Fibroblast of the aortic adventitia (primary cell): ENCODE data around the gene PILRB. TPM values are rescaled to one million over a fixed set of nuclear protein-coding genes. Genes with fewer than 3 reads are reported as not detected.
"Not testable (repeated sequence)": the region's sequence is repeated elsewhere in the genome, so short reads cannot be mapped to it uniquely, and the experiment has no call there.

Experiments used
- DNase-seq: peaks from one replicate; pipeline ENCODE4 v3.0.0-alpha.2; 2010; ENCODE audit warnings: low read depth
- H3K4me3 ChIP-seq: 2 replicates; pipeline ENCODE4 v1.5.1; 2011; ENCODE audit warnings: low read depth, mild to moderate bottlenecking, control low read depth, low read length, moderate library complexity
- CTCF ChIP-seq: IDR thresholded peaks from 2 replicates; pipeline ENCODE4 v1.5.1; 2011; ENCODE audit warnings: mild to moderate bottlenecking, low read length, control low read depth, inconsistent platforms; ENCODE audit not compliant: insufficient read depth
- total RNA-seq: library from RNA; depleted of rRNA; stranded (reverse); fragments of >200 nt; gene quantifications from 2 replicates; pipeline ENCODE4 v1.2.3, GENCODE V29; 2012; ENCODE audit warnings: low replicate concordance

PILRB gene
- total RNA-seq, result 4.4 and 8.1 TPM in 2 replicates

- no peak within 1 kb of the TSS for H3K4me3 ChIP-seq
- TF ChIP-seq CTCF, result no peak
- DNase-seq, result no peak
Measured at GRCh38 chr7:100358027-100358856, at the start of gene PILRB. TSS of gene PILRB (plus strand) at chr7:100358117. CDS start at chr7:100358303, 186 bp downstream.

- H3K4me3 ChIP-seq, DNase-seq: not testable (repeated sequence)
Measured at GRCh38 chr7:100318329-100318728, 39.6 kb upstream of the PILRB start.

GRCh38 chr7:100321648-100322047 lies 36.3 kb upstream of the PILRB start:
- H3K4me3 ChIP-seq, DNase-seq: not testable (repeated sequence)

GRCh38 chr7:100324194-100324593 lies 33.7 kb upstream of the PILRB start:
- not testable (repeated sequence) for DNase-seq, H3K4me3 ChIP-seq

- not testable (repeated sequence) for DNase-seq, H3K4me3 ChIP-seq
Measured at GRCh38 chr7:100325671-100326070, 32.2 kb upstream of the PILRB start.

GRCh38 chr7:100326914-100327313 lies 31.0 kb upstream of the PILRB start:
- not testable (repeated sequence) for H3K4me3 ChIP-seq, DNase-seq

- peak overlapping the region; percentile 75 for H3K4me3 ChIP-seq
- peak; percentile 93 for DNase-seq
Measured at GRCh38 chr7:100335566-100336466, 22.1 kb upstream of the PILRB start.

- not testable (repeated sequence) for DNase-seq
Measured at GRCh38 chr7:100338083-100338696, 19.7 kb upstream of the PILRB start.

GRCh38 chr7:100341286-100341685 lies 16.6 kb upstream of the PILRB start:
- not testable (repeated sequence) for H3K4me3 ChIP-seq, DNase-seq

More at GRCh38 chr7:100338083-100338696, 19.7 kb upstream of the PILRB start:
- H3K4me3 ChIP-seq, result not testable (repeated sequence)

GRCh38 chr7:100342765-100343164 lies 15.2 kb upstream of the PILRB start:
- no peak overlapping the region for H3K4me3 ChIP-seq
- no peak for DNase-seq
- no peak for TF ChIP-seq CTCF

GRCh38 chr7:100344124-100344559 lies 13.8 kb upstream of the PILRB start:
- H3K4me3 ChIP-seq, DNase-seq: not testable (repeated sequence)
